Left ventricle myocardium superior (tissue), 1 donor: ENCODE results near the gene SH3BGRL3. TPM values are rescaled to one million over a fixed set of nuclear protein-coding genes. Genes with fewer than 3 reads are reported as not detected.
"Not testable (repeated sequence)": the region's sequence is repeated elsewhere in the genome, so short reads cannot be mapped to it uniquely, and the experiment has no call there.

ENCODE experiments used
- ATAC-seq: fragments of 200-7000 bp; cut with Tn5 transposase; one replicate; pipeline ENCODE4 v1.9.1; 2020; ENCODE audit warnings: mild to moderate bottlenecking, moderate library complexity
- DNase-seq: peaks from one replicate; pipeline ENCODE4 v3.0.0-alpha.2; 2020
- intact Hi-C: fragments of 100-400 bp; cut with micrococcal nuclease; formaldehyde crosslinking; loops from one replicate; pipeline ENCODE4 v1.11.0; 2022
- total RNA-seq: library from RNA; stranded (reverse); fragmentation: NEBNext Ultra II Directional; extraction: Animal tissue kit (Norgen Biotek cat#: 25700); gene quantifications from one replicate; pipeline ENCODE4 v1.2.1, GENCODE V29; 2021
- donor health status: DM: no; HTN: yes; CAD: no; lungs with severe emphysema.

SH3BGRL3 gene
- total RNA-seq, 1 donor from 2014 or later, result 34.7 TPM

GRCh38 chr1:26287033-26287711 lies 7.3 kb downstream of the SH3BGRL3 start:
- intact Hi-C loops, result no loop called here
- DNase-seq (peak; percentile 73), ATAC-seq (peak; percentile 73)

DNA sequence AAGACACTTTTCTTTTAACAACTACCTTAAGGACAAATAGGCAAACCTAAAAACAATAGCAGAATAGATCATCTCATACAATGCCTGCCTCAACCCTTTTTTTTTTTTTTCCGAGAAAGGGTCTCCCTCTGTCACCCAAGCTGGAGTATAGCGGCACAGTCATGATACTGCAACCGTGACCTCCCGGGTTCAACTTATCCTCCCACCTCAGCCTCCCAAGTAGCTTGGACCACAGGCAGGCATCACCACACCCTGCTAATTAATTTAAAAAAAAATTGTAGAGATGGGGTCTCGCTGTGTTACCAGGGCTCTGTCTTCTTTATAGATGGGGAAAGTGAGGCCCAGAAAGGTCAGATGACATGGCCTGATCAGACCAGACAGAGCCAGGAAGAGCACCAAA lies 7.9 kb downstream of the SH3BGRL3 start:
- DNase-seq, result no peak
- intact Hi-C loops, result no loop called here
- no peak for ATAC-seq

DNA sequence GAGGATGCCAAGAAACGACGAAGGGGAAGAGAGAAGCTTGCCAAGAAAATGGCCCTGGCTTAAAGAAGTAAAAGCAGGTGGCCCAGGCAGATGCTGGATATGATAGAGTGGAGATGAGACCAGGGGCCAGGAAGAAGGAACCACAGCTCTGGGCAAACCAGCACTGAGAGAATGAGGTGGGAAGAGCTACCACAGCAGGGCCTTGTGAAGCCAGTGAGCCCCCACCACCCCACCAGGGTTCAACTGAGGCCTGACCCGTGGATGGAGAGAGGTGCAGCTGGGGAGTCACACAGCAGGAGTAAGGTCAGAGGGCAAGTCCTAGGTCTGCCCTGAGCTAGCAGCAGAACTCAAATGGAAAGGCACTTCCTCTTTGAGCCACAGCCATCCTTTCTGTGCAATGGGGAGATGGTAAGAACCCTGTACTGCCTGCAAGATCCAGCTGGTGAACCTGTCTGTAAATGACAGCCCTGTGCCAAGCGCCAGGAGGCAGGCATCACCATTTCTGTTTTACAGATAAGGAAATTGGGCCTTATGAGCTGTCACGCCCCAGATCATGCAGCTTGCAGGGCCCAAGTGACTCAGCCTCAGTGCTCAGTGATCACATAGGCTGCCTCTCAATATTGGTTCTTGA lies 8.5 kb downstream of the SH3BGRL3 start:
- no peak for ATAC-seq
- intact Hi-C loops, result no loop called here
- no peak for DNase-seq

GRCh38 chr1:26289158-26290059 lies 9.5 kb downstream of the SH3BGRL3 start:
- ATAC-seq (peak; percentile 8), DNase-seq (peak; percentile 53)
- intact Hi-C loops, result no loop called here

- DNase-seq (no peak), ATAC-seq (peak; percentile 4)
- intact Hi-C loops, result no loop called here
Observed at GRCh38 chr1:26290122-26290881, 10.4 kb downstream of the SH3BGRL3 start.

- ATAC-seq (peak; percentile 11), DNase-seq (peak; percentile 59)
Observed at GRCh38 chr1:26290882-26291261, 11.0 kb downstream of the SH3BGRL3 start.

GRCh38 chr1:26291433-26291832 lies 11.5 kb downstream of the SH3BGRL3 start:
- DNase-seq, result no peak
- intact Hi-C loops, result no loop called here
- no peak for ATAC-seq

More at GRCh38 chr1:26290882-26291261, 11.0 kb downstream of the SH3BGRL3 start:
- intact Hi-C loops, result no loop called here

- no peak for ATAC-seq
- DNase-seq, result no peak
- intact Hi-C loops, result no loop called here
Observed at GRCh38 chr1:26291939-26292338, 12.1 kb downstream of the SH3BGRL3 start.

- intact Hi-C loops, ATAC-seq, DNase-seq: not testable (repeated sequence)
Observed at GRCh38 chr1:26292735-26293134, 12.8 kb downstream of the SH3BGRL3 start.

DNA sequence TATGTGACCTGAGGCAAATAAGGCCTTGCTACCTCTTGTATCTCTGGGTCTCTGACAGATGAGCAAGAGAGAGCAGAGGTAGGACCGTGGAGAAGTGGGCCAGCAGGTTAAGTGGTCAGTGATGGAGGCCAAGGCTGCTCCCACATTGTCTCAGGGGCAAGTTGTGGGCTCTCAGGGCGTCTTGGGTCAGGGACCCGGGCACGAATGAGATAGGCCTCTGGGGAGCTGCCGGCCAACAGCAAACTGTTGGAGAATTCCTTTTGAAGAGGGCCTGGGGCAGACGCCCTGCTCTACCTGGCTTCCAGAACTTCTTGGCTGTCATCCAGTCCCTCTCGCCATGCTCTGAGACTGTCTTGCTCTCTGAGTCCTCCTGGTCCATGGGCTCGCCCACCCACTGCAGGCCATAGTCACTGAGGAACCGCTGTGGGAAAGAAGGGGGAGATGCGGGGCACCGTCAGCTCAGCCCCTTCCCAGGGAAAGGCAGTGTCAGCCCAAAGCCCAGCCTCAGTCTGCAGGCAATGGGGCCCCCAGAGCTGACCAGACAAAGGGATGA lies 14.1 kb downstream of the SH3BGRL3 start:
- DNase-seq (no peak), ATAC-seq (no peak)

GRCh38 chr1:26295194-26296138 lies 15.6 kb downstream of the SH3BGRL3 start:
- no peak for ATAC-seq
- intact Hi-C loops, result no loop called here
- DNase-seq, result no peak

More for the DNA sequence above, 14.1 kb downstream of the SH3BGRL3 start:
- intact Hi-C loops, result no loop called here

- intact Hi-C loops, result no loop called here
- ATAC-seq (no peak), DNase-seq (no peak)
Observed at GRCh38 chr1:26296340-26297056, 16.6 kb downstream of the SH3BGRL3 start.

DNA sequence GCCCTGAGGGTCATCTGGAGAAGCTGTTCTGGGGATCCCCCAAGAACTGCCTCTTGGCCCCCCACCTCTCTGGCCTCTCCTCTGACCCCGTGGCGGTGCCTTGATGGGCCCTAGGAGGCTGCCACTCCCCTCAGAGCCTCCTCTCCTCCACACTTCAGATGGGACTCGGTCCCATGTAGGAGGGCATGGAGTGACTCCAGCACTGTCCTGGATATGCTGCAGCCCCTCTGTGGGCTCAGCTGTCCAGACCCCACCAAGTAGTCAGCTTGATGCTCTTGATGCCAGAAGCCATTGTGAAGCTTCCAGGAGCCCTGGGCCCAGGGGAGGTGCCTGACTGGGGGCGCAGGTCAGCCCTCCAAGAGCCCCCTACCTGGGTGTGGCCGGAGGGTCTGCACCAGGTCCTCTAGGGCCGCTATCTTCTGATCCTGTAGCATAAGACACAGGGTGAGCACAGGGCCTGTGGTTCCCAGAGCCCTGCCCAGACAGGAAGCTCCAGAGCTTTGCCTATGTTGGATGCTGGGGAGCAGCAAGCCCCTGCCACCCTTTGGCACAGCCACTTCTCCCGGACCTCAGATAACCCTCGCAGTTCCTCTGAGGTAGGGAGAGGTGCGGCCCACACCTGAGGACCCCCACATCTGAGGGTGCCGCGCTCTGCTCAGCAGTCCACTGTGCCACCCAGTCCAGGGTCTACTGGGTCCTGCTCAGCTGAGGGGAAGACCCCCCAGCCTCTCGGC lies 17.3 kb downstream of the SH3BGRL3 start:
- no peak for DNase-seq
- intact Hi-C loops, result no loop called here
- ATAC-seq, result no peak

GRCh38 chr1:26297791-26298124 lies 17.9 kb downstream of the SH3BGRL3 start:
- intact Hi-C loops, result no loop called here
- ATAC-seq (no peak), DNase-seq (no peak)

DNA sequence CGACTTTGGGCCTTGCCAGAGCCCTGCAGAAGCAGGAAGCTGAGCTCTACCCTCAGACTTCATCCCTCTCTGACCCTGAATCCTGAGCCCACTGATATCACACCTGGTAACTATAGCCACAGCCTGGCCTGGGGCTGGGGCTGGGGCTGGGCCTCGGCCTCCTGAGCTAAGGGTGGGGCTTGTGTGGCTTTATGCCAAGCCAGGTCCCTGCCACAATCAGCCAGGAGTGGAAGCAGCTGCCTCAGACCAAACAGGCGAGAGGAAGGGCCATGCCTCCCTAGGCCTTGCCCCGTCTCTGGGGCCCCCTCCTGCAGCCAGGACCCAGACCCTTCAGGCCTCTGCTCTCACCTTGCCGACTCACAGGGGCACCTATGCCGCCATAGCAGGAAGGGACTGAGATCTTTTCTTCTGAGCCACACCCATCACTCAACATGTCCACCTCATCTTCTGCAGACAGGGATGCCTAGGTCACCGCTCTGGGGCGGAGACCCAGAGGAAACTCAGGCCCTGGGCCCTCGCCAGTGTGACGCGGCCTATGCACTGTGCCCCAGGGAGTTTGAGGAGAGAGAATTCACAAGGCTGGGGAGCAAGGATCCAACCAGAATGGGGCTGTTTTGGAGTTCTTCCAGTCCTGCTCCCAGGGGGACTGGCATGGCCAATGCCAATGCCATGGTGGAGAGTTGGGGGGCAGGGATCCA lies 20.8 kb downstream of the SH3BGRL3 start:
- DNase-seq, result no peak
- intact Hi-C loops, result no loop called here

DNA sequence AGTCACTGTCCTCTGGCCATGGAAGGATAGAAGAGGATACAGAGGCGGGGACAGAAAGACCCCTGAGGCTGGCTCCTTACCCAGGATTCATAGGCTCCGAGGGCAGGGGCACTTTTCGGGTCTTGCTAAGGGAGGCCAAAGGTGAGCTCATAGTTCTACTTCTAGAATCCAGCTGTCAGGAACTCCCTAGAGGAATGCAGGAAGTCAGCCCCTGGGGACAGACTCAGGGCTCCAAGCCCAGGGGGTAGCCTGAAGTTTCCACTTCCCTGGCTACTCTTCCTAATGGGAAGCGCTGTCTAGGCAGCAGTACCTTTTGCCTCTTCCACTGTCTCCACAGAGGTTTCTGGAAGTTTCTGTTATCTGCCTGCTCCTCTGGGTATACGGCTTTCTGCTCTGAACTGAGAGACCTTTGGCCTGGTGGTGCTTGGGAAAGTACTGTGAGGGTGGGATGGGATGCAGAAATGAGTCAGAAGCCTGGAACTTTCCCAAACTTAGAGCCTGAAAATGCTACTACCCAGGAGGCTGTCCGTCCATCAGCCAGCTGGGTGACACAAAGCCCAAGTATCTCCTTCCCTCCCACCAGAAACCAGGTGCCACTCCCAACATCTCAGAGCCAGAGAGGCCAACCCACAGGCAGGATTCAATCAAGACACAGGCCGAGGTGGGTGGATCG lies 23.0 kb downstream of the SH3BGRL3 start:
- DNase-seq, result peak; percentile 53
- peak; percentile 61 for ATAC-seq
- intact Hi-C loops, result no loop called here

More for the DNA sequence above, 20.8 kb downstream of the SH3BGRL3 start:
- no peak for ATAC-seq
